CD14-positive monocyte (primary cell): Measurements from ENCODE around the gene TRDN. TPM values are rescaled to one million over a fixed set of nuclear protein-coding genes. Genes with fewer than 3 reads are reported as not detected.

Experiments
- DNase-seq, 3 donors: peaks; one replicate each; pipeline ENCODE4 v3.0.0-alpha.2; 2011 to 2022
- H2AFZ ChIP-seq: 2 replicates; pipeline ENCODE4 v1.6.0; 2012; ENCODE audit warnings: mild to moderate bottlenecking, low read depth, low read length, inconsistent platforms; ENCODE audit not compliant: insufficient read depth, poor library complexity, severe bottlenecking
- H3K27ac ChIP-seq, 2 donors: 1 replicate in 1 of 2; 2 replicates in 1 of 2; pipeline ENCODE4 v1.5.1; 2012 to 2013; ENCODE audit warnings: low read length in 2 of 2, control low read depth in 1 of 2, inconsistent platforms in 1 of 2, low read depth in 1 of 2, mild to moderate bottlenecking in 1 of 2
- H3K27me3 ChIP-seq, 2 donors: one replicate each; pipeline versions ENCODE4 v1.6.0 to v1.6.1; 2011 to 2013; ENCODE audit warnings: low read length in 2 of 2; ENCODE audit not compliant: control insufficient read depth in 2 of 2, insufficient read depth in 2 of 2
- H3K36me3 ChIP-seq, 2 donors: replicated peaks in 1 of 2; 1 replicate in 1 of 2; 2 replicates in 1 of 2; pipeline versions ENCODE4 v1.5.1 to v1.6.1; 2012 to 2013; ENCODE audit warnings: low read length in 2 of 2, control low read depth in 1 of 2, inconsistent platforms in 1 of 2, mild to moderate bottlenecking in 1 of 2; ENCODE audit not compliant: insufficient read depth in 2 of 2, control insufficient read depth in 1 of 2
- H3K4me1 ChIP-seq, 2 donors: 1 replicate in 1 of 2; 2 replicates in 1 of 2; pipeline versions ENCODE4 v1.5.1 to v1.6.1; 2012 to 2013; ENCODE audit warnings: low read length in 2 of 2, control low read depth in 1 of 2, inconsistent platforms in 1 of 2, mild to moderate bottlenecking in 1 of 2, moderate library complexity in 1 of 2; ENCODE audit not compliant: insufficient read depth in 2 of 2, control insufficient read depth in 1 of 2
- H3K4me2 ChIP-seq: replicated peaks from 2 replicates; pipeline ENCODE3; 2012; ENCODE audit warnings: low read length, moderate library complexity, mild to moderate bottlenecking; ENCODE audit not compliant: poor library complexity, severe bottlenecking; ENCODE audit errors: extremely low read depth
- H3K4me3 ChIP-seq, 3 experiments: fragments of 200-600 bp in 1 of 3; sonication (generic) in 1 of 3; replicated peaks in 1 of 3; 1 replicate in 2 of 3; 2 replicates in 1 of 3; pipeline ENCODE4 v1.5.1; 2011 to 2013; ENCODE audit warnings: low read length in 3 of 3, mild to moderate bottlenecking in 3 of 3, control low read depth in 2 of 3, low read depth in 2 of 3, inconsistent platforms in 1 of 3, moderate library complexity in 1 of 3
- H3K79me2 ChIP-seq: 2 replicates; pipeline ENCODE4 v1.6.0; 2012; ENCODE audit warnings: mild to moderate bottlenecking, control low read depth, inconsistent platforms, low read length, moderate library complexity; ENCODE audit not compliant: insufficient read depth
- H3K9ac ChIP-seq: 2 replicates; pipeline ENCODE4 v1.6.0; 2017; ENCODE audit warnings: low read length, mild to moderate bottlenecking; ENCODE audit not compliant: insufficient read depth, poor library complexity, severe bottlenecking
- H3K9me3 ChIP-seq, 2 donors: replicated peaks in 1 of 2; 1 replicate in 1 of 2; 2 replicates in 1 of 2; pipeline versions ENCODE4 v1.5.1 to v1.6.1; 2012 to 2013; ENCODE audit warnings: low read length in 2 of 2, control low read depth in 1 of 2; ENCODE audit not compliant: control insufficient read depth in 1 of 2, insufficient read depth in 1 of 2
- H4K20me1 ChIP-seq: 2 replicates; pipeline ENCODE4 v1.6.0; 2012; ENCODE audit warnings: mild to moderate bottlenecking, low read length, control low read depth, moderate library complexity; ENCODE audit not compliant: insufficient read depth
- H3K27ac Mint-ChIP-seq, 7 donors: one replicate each; pipeline ENCODE4 v1.8.0; 2020; ENCODE audit warnings: mild to moderate bottlenecking in 7 of 7, mixed read lengths in 7 of 7, moderate library complexity in 6 of 7, inconsistent platforms in 2 of 7
- H3K27me3 Mint-ChIP-seq, 3 donors: one replicate each; pipeline ENCODE4 v1.8.0; 2021 to 2022; ENCODE audit warnings: low read depth in 3 of 3, mild to moderate bottlenecking in 3 of 3, mixed read lengths in 3 of 3, moderate library complexity in 3 of 3, inconsistent platforms in 1 of 3
- H3K36me3 Mint-ChIP-seq, 2 donors: one replicate each; pipeline ENCODE4 v1.8.0; 2020; ENCODE audit warnings: mixed read lengths in 2 of 2, inconsistent platforms in 1 of 2, mild to moderate bottlenecking in 1 of 2
- H3K4me1 Mint-ChIP-seq: one replicate; pipeline ENCODE4 v1.8.0; 2020; ENCODE audit warnings: mild to moderate bottlenecking, mixed read lengths
- H3K4me3 Mint-ChIP-seq, 2 donors: one replicate each; pipeline ENCODE4 v1.8.0; 2020; ENCODE audit warnings: mild to moderate bottlenecking in 2 of 2, mixed read lengths in 2 of 2, moderate library complexity in 1 of 2
- H3K9me3 Mint-ChIP-seq, 7 donors: one replicate each; pipeline ENCODE4 v1.8.0; 2020 to 2022; ENCODE audit warnings: mixed read lengths in 7 of 7, mild to moderate bottlenecking in 6 of 7, moderate library complexity in 6 of 7, inconsistent platforms in 2 of 7
- WGBS: methylation state at CpG from one replicate; pipeline ENCODE4 v1.1.5; 2013; ENCODE audit warnings: missing lambda C conversion rate; ENCODE audit not compliant: insufficient coverage; 5-methylcytosine and 5-hydroxymethylcytosine counted together
- intact Hi-C, 2 donors: fragments of 100-400 bp; cut with micrococcal nuclease; formaldehyde crosslinking; loops; one replicate each; pipeline versions ENCODE4 v1.15.0 to v1.15.1; 2023
- polyA plus RNA-seq, 3 donors: library from polyadenylated mRNA; depleted of rRNA in 1 of 3; unstranded in 2 of 3; stranded (reverse) in 1 of 3; fragments of 300-500 nt in 2 of 3; fragments of >200 nt in 1 of 3; fragmentation: Illumina TruSeq in 2 of 3; gene quantifications; 1 replicate in 2 of 3; 2 replicates in 1 of 3; pipeline ENCODE4 v1.2.3, GENCODE V29; 2012 to 2021
- TF ChIP-seq, protein P1 (sequence below): fragments of 200-600 bp; IDR thresholded peaks from one replicate; pipeline ENCODE4 v1.8.0; 2022; ENCODE audit warnings: antibody characterized with exemption, mild to moderate bottlenecking

TRDN gene
- polyA plus RNA-seq, 3 donors, result not detected

DNA sequence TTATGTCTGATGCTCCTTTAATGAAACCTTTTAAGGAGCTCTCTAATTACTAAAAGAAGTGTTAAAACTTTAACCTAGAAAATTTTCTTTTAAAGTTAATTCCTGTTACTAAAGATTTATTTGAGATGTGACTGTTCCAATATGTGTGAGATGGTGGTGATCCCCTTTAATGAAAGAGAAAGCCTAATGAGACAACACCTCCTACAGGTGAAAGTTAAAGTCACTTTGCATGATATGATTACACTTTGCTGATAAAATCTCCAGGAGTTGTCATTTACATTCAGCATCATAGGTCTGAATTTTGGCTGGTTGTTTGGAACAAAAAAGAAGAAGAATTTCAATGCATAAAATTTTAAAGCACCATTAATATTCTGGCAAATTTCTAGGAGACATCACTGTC, 307.4 kb downstream of the TRDN start:
- Histone ChIP-seq H4K20me1 (no peaks in the 10 kb centered on the region), H3K27ac (no peak overlapping the region), H3K4me2 (no peak overlapping the region), H3K36me3 (no peaks in the 10 kb centered on the region), H3K27me3 (no peaks in the 10 kb centered on the region), H3K9ac (no peak overlapping the region), H2AFZ (no peak overlapping the region), H3K4me1 (no peaks in the 10 kb centered on the region), H3K79me2 (no peaks in the 10 kb centered on the region), H3K4me3 (no peak overlapping the region), H3K9me3 (no peaks in the 10 kb centered on the region)
- intact Hi-C loops, result no loop called here
- Mint-ChIP-seq H3K27me3 (no peaks in the 10 kb centered on the region), H3K4me1 (no peaks in the 10 kb centered on the region), H3K27ac (no peak overlapping the region), H3K4me3 (no peak overlapping the region), H3K36me3 (no peaks in the 10 kb centered on the region), H3K9me3 (no peaks in the 10 kb centered on the region)
- TF ChIP-seq, protein P1, sequence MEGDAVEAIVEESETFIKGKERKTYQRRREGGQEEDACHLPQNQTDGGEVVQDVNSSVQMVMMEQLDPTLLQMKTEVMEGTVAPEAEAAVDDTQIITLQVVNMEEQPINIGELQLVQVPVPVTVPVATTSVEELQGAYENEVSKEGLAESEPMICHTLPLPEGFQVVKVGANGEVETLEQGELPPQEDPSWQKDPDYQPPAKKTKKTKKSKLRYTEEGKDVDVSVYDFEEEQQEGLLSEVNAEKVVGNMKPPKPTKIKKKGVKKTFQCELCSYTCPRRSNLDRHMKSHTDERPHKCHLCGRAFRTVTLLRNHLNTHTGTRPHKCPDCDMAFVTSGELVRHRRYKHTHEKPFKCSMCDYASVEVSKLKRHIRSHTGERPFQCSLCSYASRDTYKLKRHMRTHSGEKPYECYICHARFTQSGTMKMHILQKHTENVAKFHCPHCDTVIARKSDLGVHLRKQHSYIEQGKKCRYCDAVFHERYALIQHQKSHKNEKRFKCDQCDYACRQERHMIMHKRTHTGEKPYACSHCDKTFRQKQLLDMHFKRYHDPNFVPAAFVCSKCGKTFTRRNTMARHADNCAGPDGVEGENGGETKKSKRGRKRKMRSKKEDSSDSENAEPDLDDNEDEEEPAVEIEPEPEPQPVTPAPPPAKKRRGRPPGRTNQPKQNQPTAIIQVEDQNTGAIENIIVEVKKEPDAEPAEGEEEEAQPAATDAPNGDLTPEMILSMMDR, result no peak
- DNase-seq, result no peak

- no peak overlapping the region for H3K9ac ChIP-seq
- H2AFZ ChIP-seq, result no peak overlapping the region
- Mint-ChIP-seq H3K4me3 (no peak overlapping the region), H3K27ac (no peak overlapping the region), H3K4me1 (no peaks in the 10 kb centered on the region), H3K27me3 (peaks cover 1 to 3% (median 2%) of the 10 kb centered on the region in 3 donors), H3K36me3 (no peaks in the 10 kb centered on the region), H3K9me3 (no peaks in the 10 kb centered on the region)
- DNase-seq, result no peak
- no peaks in the 10 kb centered on the region for H3K36me3 ChIP-seq
- no peak overlapping the region for H3K4me3 ChIP-seq
- no peaks in the 10 kb centered on the region for H3K9me3 ChIP-seq
- H4K20me1 ChIP-seq, result no peaks in the 10 kb centered on the region
- H3K4me1 ChIP-seq, result no peaks in the 10 kb centered on the region
- H3K4me2 ChIP-seq, result no peak overlapping the region
- no peak overlapping the region for H3K27ac ChIP-seq
- intact Hi-C loops, result no loop called here
- TF ChIP-seq, protein P1, result no peak
- WGBS, result 81% methylated on average over 2 of the region's 3 CpGs
- H3K79me2 ChIP-seq, result no peaks in the 10 kb centered on the region
- H3K27me3 ChIP-seq, result no peaks in the 10 kb centered on the region
Observed at GRCh38 chr6:123323452-123324329, 313.1 kb downstream of the TRDN start.
